Inflammatory macrophage (primary cell): ENCODE measurements around the gene ZNF628.

Experiments used
- DNase-seq, 2 donors: peaks; one replicate each; pipeline ENCODE4 v3.0.0-alpha.2; 2020 to 2022

Gene ZNF628

DNA sequence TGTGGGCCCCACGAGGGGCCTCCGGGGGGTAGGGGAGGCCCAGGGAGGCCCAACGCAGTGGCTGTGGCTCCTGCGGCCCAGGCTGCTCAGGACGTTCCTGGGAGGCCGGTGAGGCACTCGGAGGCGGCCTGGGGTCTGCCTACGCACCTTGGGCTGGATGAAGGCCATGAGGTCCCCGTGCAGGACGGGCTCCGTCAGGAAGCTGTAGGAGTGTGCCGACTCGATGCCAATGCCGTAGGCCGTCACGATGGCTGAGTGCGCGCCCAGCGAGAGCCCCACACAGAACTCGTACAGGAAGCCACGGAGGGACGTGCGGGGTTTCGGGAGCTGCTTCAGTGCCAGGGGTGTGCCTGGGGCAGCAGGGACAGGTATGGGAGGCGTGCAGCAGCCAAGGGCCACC lies 54.6 kb downstream of the ZNF628 start:
- no peak for DNase-seq
